HG02840 (cell line): ENCODE results near the gene SYT1.
"Not testable (repeated sequence)": the region's sequence is repeated elsewhere in the genome, so short reads cannot be mapped to it uniquely, and the experiment has no call there.

Source experiments
- ATAC-seq: cut with Tn5 transposase; IDR thresholded peaks from one replicate; pipeline ENCODE4 v1.9.1; 2021; ENCODE audit warnings: mild to moderate bottlenecking, moderate library complexity, moderate number of reproducible peaks; ENCODE audit not compliant: unreplicated experiment, low FRiP score

SYT1 gene

GRCh38 chr12:78864403-78864869 is at the start of gene SYT1:
Gene SYT1 (plus strand): TSS chr12:78864774.
- no peak for ATAC-seq

GRCh38 chr12:78818487-78818886 is 46.1 kb upstream of the SYT1 start:
- no peak for ATAC-seq

- ATAC-seq = no peak
These were observed 43.6 kb upstream of the SYT1 start for GRCh38 chr12:78820946-78821345.

GRCh38 chr12:78824918-78825317 is 39.7 kb upstream of the SYT1 start:
- no peak for ATAC-seq

GRCh38 chr12:78829690-78830089 is 34.9 kb upstream of the SYT1 start:
- no peak for ATAC-seq

- no peak for ATAC-seq
These were observed 29.1 kb upstream of the SYT1 start for GRCh38 chr12:78835493-78835892.

GRCh38 chr12:78840518-78841019 is 24.0 kb upstream of the SYT1 start:
- ATAC-seq = not testable (repeated sequence)

- ATAC-seq = no peak
These were observed 11.3 kb upstream of the SYT1 start for GRCh38 chr12:78853231-78853630.

GRCh38 chr12:78863482-78864402 is 832 bp upstream of the SYT1 start:
- ATAC-seq = no peak

- ATAC-seq = no peak
These were observed 393 bp downstream of the SYT1 start for GRCh38 chr12:78864870-78865463.

- ATAC-seq = no peak
These were observed 942 bp downstream of the SYT1 start for GRCh38 chr12:78865516-78865915.

- no peak for ATAC-seq
These were observed 1.9 kb downstream of the SYT1 start for GRCh38 chr12:78866518-78866917.

- no peak for ATAC-seq
These were observed 6.0 kb downstream of the SYT1 start for GRCh38 chr12:78870539-78870938.

- ATAC-seq = no peak
These were observed 7.0 kb downstream of the SYT1 start for GRCh38 chr12:78871566-78871965.

- ATAC-seq = no peak
These were observed 13.9 kb downstream of the SYT1 start for GRCh38 chr12:78878459-78878858.

- no peak for ATAC-seq
These were observed 14.3 kb downstream of the SYT1 start for GRCh38 chr12:78878866-78879265.

GRCh38 chr12:78880078-78880477 is 15.5 kb downstream of the SYT1 start:
- ATAC-seq = no peak

- ATAC-seq = no peak
These were observed 17.1 kb downstream of the SYT1 start for GRCh38 chr12:78881685-78882084.

- no peak for ATAC-seq
These were observed 20.9 kb downstream of the SYT1 start for GRCh38 chr12:78885466-78885865.

GRCh38 chr12:78886719-78887407 is 22.3 kb downstream of the SYT1 start:
- ATAC-seq = no peak

- ATAC-seq = no peak
These were observed 22.9 kb downstream of the SYT1 start for GRCh38 chr12:78887444-78887843.
